Ovary (tissue), 9 donors: ENCODE measurements around the gene SH3BGRL2. TPM values are rescaled to one million over a fixed set of nuclear protein-coding genes. Genes with fewer than 3 reads are reported as not detected.

Experiments
- DNase-seq, 5 donors: peaks; one replicate each; pipeline ENCODE4 v3.0.0-alpha.2; 2019 to 2020
- H3K27ac ChIP-seq, 2 donors: fragments of 200-600 bp; one replicate each; pipeline versions ENCODE4 v1.5.1 to v1.8.0; 2019 to 2022
- H3K27me3 ChIP-seq: fragments of 200-600 bp; one replicate; pipeline ENCODE4 v1.8.0; 2022
- H3K36me3 ChIP-seq: fragments of 200-600 bp; sonication (generic); one replicate; pipeline ENCODE4 v1.5.1; 2019
- H3K4me1 ChIP-seq: one replicate; pipeline ENCODE4 v1.8.1; 2013; ENCODE audit warnings: mild to moderate bottlenecking, moderate library complexity; ENCODE audit not compliant: insufficient read depth
- H3K4me3 ChIP-seq: fragments of 200-600 bp; sonication (generic); one replicate; pipeline ENCODE4 v1.5.1; 2017
- H3K9me3 ChIP-seq, 2 donors: fragments of 200-600 bp in 1 of 2; sonication (generic) in 1 of 2; one replicate each; pipeline versions ENCODE4 v1.5.1 to v1.8.1; 2013 to 2019; ENCODE audit warnings: mild to moderate bottlenecking in 1 of 2, moderate library complexity in 1 of 2
- CTCF ChIP-seq, 3 donors: fragments of 450-650 bp in 2 of 3; fragments of 200-600 bp in 1 of 3; IDR thresholded peaks; one replicate each; pipeline versions ENCODE4 v1.5.1 to v1.8.0; 2016 to 2022; ENCODE audit warnings: antibody characterized with exemption in 3 of 3, mild to moderate bottlenecking in 1 of 3
- EP300 ChIP-seq: sonication (generic); formaldehyde crosslinking; IDR thresholded peaks from one replicate; pipeline ENCODE4 v1.6.1; 2017; ENCODE audit warnings: antibody characterized with exemption
- POLR2A ChIP-seq: fragments of 450-650 bp; IDR thresholded peaks from one replicate; pipeline ENCODE4 v1.6.1; 2017; ENCODE audit warnings: antibody characterized with exemption, mild to moderate bottlenecking, moderate library complexity
- WGBS, 3 donors: extraction: QIAGEN DNeasy Blood & Tissue Kit in 1 of 3; methylation state at CpG; one replicate each; pipeline versions ENCODE4 v1.1.5 to v1.1.7; 2013 to 2017; 5-methylcytosine and 5-hydroxymethylcytosine counted together
- intact Hi-C, 4 donors: fragments of 100-400 bp; cut with DNase I; formaldehyde crosslinking; loops; one replicate each; pipeline versions ENCODE4 v1.11.0 to v1.15.1; 2022 to 2023
- polyA plus RNA-seq, 2 donors: library from polyadenylated mRNA; stranded (reverse); fragments of 200-250 nt in 1 of 2; fragments of 350-450 nt in 1 of 2; fragmentation: Illumina TruSeq in 1 of 2; extraction: RNeasy Lipid Tissue Mini Kit (QIAGEN cat#74804) in 1 of 2; gene quantifications; one replicate each; pipeline ENCODE4 v1.2.3, GENCODE V29; 2013 to 2014
- total RNA-seq, 7 donors: library from RNA; depleted of rRNA in 2 of 7; stranded (reverse); fragments of >200 nt in 2 of 7; fragmentation: NEBNext Ultra II Directional in 3 of 7; extraction: Animal tissue kit (Norgen Biotek cat#: 25700) in 3 of 7; gene quantifications; one replicate each; pipeline versions ENCODE4 v1.1.0 to v1.2.4, GENCODE V29; 2016 to 2023
- donor health status: DM: no; HTN: no; CAD: no; lungs with moderate emphysema.
- donor health status: DM: no; HTN: no; CAD: no.
- donor health status: Bipolar disorder and iron deficiency.
- donor health status: DM: yes; HTN: yes; CAD: no.
- donor health status: DM: no; HTN: no; CAD: no.
- donor health status: DM: yes; HTN: yes; CAD: no.

SH3BGRL2 gene
- total and polyA plus RNA-seq, 9 donors, result 3.8 to 19.0 (median 8.1) TPM

DNA sequence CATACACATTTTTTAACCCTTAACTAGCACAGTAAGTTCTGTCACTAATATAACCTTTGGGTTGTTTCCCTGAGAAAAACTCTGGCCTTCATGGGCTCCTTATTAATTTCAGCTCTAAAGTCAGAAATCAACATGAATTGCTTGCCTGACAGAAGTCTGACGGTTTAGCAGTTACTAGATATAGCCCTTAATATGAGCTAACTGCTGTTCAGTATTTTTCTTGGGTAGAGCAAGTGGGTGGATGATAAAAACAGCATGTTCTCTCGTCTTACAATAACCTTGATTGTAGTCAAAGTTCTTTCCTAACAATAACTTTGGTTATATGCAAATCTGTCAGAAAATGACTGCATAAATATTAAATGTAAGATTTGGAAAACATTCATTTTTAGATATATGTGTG is 81.0 kb downstream of the SH3BGRL2 start:
- Histone ChIP-seq H3K4me1 (no peaks in the 10 kb centered on the region), H3K27ac (no peak overlapping the region), H3K4me3 (no peak overlapping the region), H3K36me3 (no peaks in the 10 kb centered on the region), H3K9me3 (no peaks in the 10 kb centered on the region), H3K27me3 (no peaks in the 10 kb centered on the region)
- 11 to 19% (median 15%) methylated on average over 2 of the region's 2 CpGs for WGBS, 3 donors
- TF ChIP-seq EP300 (no peak), CTCF (IDR thresholded peaks at IDR 0.05) (no peak)
- intact Hi-C loops, result loop anchor here in 1 of 4 donors (5.0 kb wide), 1 partner anchor 140 kb away; no protein-coding TSS in a partner anchor
- DNase-seq, result no peak

DNA sequence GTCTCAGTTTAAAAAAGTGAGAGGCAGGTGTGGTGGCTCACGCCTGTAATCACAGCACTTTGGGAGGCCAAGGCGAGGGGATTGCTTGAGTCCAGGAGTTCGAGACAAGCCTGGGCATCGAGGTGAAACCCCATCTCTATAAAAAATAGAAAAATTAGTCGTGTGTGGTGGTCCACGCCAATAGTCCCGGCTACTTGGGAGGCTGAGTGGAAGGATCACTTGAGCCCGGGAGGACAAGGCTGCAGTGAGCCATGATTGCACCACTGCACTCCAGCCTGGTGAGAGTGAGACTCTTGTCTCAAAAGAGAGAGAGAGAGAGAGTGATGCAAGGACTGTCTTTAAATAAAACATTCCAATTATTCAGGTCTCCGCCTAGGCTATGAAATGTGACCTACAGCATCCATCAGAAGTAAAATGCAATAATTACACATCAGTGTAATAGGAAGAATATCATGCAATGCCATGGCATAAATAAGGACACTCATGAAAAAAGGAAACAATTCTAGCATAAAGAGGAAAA is 81.5 kb downstream of the SH3BGRL2 start:
- H3K27me3 ChIP-seq, result no peaks in the 10 kb centered on the region
- H3K4me1 ChIP-seq, result no peaks in the 10 kb centered on the region
- H3K27ac ChIP-seq, result no peak overlapping the region
- intact Hi-C loops, result loop anchor here in 1 of 4 donors (5.0 kb wide), 1 partner anchor 140 kb away; no protein-coding TSS in a partner anchor
- no peak for DNase-seq
- H3K9me3 ChIP-seq, result no peaks in the 10 kb centered on the region
- WGBS, 3 donors, result 78 to 87% (median 85%) methylated on average over 9 of the region's 9 CpGs
- TF ChIP-seq CTCF (IDR thresholded peaks at IDR 0.05), result no peak
- TF ChIP-seq POLR2A, result no peak
- no peak for TF ChIP-seq EP300
- H3K36me3 ChIP-seq, result no peaks in the 10 kb centered on the region
- no peak overlapping the region for H3K4me3 ChIP-seq

DNA sequence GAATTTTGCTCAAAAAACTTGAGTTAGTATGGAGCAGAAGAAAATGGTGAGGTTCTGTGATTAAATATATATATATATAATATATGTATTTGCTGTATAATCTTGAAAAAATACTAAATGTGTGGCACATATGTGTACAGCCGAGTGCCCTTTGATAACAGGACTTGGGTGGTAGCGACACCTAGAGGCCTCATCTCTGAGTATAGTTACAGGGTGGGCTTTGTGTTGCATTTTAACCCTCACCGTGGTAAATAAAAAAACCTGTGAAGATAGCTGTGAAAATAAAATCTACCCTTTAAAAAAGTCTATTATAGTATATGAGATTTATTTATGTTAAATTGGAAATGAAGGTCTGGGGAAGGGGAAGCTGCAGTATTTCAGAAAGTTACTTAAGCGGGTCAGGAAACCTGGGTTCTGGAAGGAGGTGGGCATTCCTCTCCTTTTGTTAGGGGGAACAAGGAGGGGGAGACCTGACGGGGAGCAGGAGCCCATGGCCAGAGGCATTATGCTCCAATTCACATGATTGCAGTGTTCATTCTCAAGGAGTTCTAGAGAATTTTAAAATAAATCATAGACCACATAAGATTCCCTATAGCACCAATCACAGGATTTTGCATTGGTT is 82.7 kb downstream of the SH3BGRL2 start:
- peak in 4 of 5 donors; percentile 16 to 58 (median 34) for DNase-seq
- TF ChIP-seq CTCF (IDR thresholded peaks at IDR 0.05) (no peak), POLR2A (no peak), EP300 (no peak)
- WGBS, 3 donors, result 12 to 16% (median 14%) methylated on average over 5 of the region's 5 CpGs
- H3K9me3 ChIP-seq, result no peaks in the 10 kb centered on the region
- no peaks in the 10 kb centered on the region for H3K4me1 ChIP-seq
- no peak overlapping the region for H3K4me3 ChIP-seq
- intact Hi-C loops, result loop anchor here in 1 of 4 donors (5.0 kb wide), 1 partner anchor 142 kb away; no protein-coding TSS in a partner anchor
- H3K27ac ChIP-seq, result no peak overlapping the region
- no peaks in the 10 kb centered on the region for H3K27me3 ChIP-seq
- H3K36me3 ChIP-seq, result no peaks in the 10 kb centered on the region

DNA sequence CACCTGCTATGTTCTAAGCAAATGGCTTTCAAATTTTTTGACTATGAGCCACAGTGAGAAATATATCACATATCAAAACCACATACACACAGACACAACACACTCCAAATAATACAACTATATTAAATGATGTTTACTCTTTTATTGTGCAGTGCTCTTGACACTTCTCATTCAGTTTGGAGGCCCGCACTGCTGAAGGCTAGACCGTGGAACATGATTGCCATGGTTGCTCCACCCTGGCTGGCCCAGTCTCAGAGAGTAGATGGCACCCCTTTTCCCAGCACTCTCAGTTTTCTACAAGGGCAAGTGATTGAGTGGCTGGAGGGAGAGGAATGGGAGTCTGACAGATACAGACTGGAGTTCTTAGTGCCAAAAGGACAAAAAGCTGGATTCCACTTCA is 86.9 kb downstream of the SH3BGRL2 start:
- no peak for DNase-seq
- no peaks in the 10 kb centered on the region for H3K27me3 ChIP-seq
- H3K4me1 ChIP-seq, result no peaks in the 10 kb centered on the region
- H3K27ac ChIP-seq, result no peak overlapping the region
- H3K4me3 ChIP-seq, result no peak overlapping the region
- no peak for TF ChIP-seq POLR2A
- no peak for TF ChIP-seq CTCF (IDR thresholded peaks at IDR 0.05)
- TF ChIP-seq EP300, result no peak
- WGBS, 3 donors, result 89 to 98% (median 90%) methylated on average over 2 of the region's 2 CpGs
- H3K9me3 ChIP-seq, result no peaks in the 10 kb centered on the region
- intact Hi-C loops, result no loop called here
- no peaks in the 10 kb centered on the region for H3K36me3 ChIP-seq
